Measurements from ENCODE around the gene BSDC1. TPM values are rescaled to one million over a fixed set of nuclear protein-coding genes. Genes with fewer than 3 reads are reported as not detected.

BSDC1 gene
- total RNA-seq, 2 donors from 2014 or later = 47.1 to 49.7 TPM

DNA sequence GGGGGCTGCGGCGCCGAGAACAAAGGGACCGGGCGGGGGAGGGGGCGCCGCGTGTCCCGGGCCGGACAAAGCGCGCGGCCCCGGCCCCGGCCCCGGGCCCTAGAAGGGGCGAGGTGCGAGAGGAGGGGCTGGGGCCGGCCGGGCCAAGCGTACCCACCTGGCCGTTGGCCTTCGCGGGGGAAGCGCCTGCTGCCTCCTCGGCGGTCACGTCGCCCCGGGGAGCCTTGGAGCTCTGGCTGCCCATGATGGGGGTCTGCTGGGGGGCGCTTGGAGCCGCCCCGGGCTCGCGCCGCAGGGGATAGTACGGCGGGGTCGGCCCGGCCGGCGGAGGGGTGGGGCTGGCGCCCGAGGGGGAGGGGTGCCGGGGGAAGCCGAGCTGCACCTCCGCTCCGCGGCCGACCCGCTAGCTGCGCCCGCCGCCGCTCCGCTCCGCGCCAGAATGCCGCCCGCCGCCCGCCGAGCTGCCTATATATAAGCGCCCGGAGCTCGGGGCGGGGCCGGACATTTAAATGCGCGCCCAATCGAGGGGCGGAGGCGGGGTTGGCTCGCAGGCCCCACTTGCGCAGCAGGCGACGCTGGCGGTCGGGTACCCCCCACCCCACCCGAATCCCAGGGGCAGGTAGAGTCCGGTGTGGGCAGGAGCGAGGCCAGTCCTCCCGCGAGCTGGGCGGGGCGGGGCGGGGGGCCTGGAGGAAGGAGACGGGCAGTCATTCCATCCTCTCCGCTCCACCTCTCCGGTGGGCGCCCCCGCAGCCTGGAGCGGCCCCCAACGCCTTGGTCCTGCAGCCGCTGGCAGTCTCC lies 58.3 kb downstream of the BSDC1 start, which contains the start of gene MARCKSL1:
TSS of gene MARCKSL1 (minus strand) at position 444 of the 801 bp plus-strand sequence. CDS start at position 244, 200 bp downstream.
- Histone ChIP-seq H3K9me3 (no peaks in the 10 kb centered on the region), H3K36me3 (peaks cover 15% of the 10 kb centered on the region), H3K4me3 (peak within 1 kb of the TSS; percentile 57 to 68), H3K4me1 (peaks cover 0 to 44% of the 10 kb centered on the region in 2 donors), H3K27me3 (no peaks in the 10 kb centered on the region), H3K27ac (peak within 1 kb of the TSS; percentile 64 to 68)
- peak; percentile 85 for DNase-seq (ENCODE audit: low spot score)
- TF ChIP-seq, protein P1, sequence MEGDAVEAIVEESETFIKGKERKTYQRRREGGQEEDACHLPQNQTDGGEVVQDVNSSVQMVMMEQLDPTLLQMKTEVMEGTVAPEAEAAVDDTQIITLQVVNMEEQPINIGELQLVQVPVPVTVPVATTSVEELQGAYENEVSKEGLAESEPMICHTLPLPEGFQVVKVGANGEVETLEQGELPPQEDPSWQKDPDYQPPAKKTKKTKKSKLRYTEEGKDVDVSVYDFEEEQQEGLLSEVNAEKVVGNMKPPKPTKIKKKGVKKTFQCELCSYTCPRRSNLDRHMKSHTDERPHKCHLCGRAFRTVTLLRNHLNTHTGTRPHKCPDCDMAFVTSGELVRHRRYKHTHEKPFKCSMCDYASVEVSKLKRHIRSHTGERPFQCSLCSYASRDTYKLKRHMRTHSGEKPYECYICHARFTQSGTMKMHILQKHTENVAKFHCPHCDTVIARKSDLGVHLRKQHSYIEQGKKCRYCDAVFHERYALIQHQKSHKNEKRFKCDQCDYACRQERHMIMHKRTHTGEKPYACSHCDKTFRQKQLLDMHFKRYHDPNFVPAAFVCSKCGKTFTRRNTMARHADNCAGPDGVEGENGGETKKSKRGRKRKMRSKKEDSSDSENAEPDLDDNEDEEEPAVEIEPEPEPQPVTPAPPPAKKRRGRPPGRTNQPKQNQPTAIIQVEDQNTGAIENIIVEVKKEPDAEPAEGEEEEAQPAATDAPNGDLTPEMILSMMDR (IDR thresholded peaks at IDR 0.05) = no peak

DNA sequence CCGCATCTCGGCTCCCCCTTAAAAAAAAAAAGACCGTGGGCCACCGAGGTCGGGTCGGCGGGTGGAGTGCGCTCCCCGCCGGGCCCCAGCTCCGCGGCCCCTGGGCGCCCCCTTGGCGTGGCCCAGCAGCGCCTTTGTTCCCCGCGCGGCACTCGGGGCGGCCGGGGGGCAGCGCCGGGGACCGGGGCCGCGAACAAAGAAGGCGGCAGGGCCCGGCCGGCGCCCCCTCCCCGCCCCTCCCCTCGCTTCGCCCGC lies 58.8 kb downstream of the BSDC1 start:
- TF ChIP-seq, protein P1 (IDR thresholded peaks at IDR 0.05) = no peak
- peaks cover 0 to 44% of the 10 kb centered on the region in 2 donors for H3K4me1 ChIP-seq
- peak overlapping the region; percentile 57 to 68 for H3K4me3 ChIP-seq
- peak overlapping the region; percentile 64 to 68 for H3K27ac ChIP-seq
- peaks cover 15% of the 10 kb centered on the region for H3K36me3 ChIP-seq
- no peak for DNase-seq (ENCODE audit: low spot score)
- H3K9me3 ChIP-seq = no peaks in the 10 kb centered on the region
- H3K27me3 ChIP-seq = no peaks in the 10 kb centered on the region

DNA sequence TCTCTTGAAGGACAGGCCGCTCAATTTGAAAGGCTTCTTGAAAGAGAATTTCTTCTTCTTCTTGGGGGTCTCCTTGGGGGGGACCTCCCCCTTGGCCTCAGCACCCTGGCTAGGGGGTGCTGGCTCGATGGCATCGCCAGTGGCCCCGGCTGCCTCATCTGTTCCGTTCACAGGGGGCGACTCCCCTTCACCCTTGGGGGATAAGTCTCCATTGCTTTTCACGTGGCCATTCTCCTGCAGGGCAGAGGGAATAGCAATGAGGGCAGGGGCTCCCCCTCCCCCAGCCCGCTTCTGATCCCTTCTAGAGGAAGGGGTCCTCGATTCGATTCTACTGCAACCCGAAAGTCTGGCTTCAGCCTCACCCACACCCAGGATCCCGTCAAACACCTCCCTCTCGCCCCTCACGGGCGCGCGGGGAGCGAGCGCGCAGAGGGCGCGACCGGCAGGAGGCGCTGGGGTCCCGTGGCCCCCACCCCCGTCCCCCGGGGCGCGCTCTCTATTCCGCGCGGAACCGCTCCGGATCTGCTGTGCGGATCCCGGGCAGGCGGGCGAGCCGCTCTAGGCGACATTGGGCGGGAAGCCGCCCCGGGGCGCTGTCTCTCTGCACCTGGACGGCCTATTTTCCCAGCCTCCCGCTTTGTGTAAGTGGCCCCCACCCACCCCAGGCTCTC lies 59.2 kb downstream of the BSDC1 start:
- peak overlapping the region; percentile 57 to 68 for H3K4me3 ChIP-seq
- TF ChIP-seq, protein P1 (IDR thresholded peaks at IDR 0.05) = peak; percentile 74 to 85
- H3K36me3 ChIP-seq = peaks cover 15% of the 10 kb centered on the region
- DNase-seq (ENCODE audit: low spot score) = no peak
- H3K27ac ChIP-seq = peak overlapping the region; percentile 64 to 68
- no peaks in the 10 kb centered on the region for H3K9me3 ChIP-seq
- peaks cover 0 to 44% of the 10 kb centered on the region in 2 donors for H3K4me1 ChIP-seq
- H3K27me3 ChIP-seq = no peaks in the 10 kb centered on the region

DNA sequence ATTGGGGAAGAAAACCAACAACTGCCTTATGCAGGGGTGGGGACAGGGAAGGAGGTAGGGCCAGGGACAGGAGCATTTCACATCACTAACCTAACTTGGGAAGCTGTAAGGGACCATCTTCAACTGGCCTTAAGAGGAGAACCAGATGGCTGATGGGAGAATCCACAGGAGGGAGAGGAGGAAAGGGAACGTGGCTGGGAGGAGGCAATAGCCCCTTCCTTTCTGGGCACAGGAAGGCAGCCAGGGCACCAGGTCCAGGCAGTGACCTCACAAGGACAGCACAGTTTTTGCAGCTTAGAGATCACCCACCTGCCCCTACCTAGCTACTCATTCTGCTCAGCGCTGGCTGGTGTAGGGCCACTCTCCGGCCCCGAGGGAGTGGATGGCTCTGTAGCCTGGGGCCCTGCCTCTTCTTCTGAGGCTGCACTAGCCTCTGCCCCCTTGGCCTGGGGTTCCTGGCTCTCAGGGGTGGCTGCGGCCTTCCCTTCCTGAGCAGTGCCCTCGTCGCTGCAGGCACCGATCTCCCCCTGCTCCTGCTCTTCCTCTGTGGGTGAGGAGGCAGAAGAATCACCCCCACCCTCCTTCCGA lies 59.9 kb downstream of the BSDC1 start:
- Histone ChIP-seq H3K36me3 (peaks cover 20% of the 10 kb centered on the region), H3K27ac (no peak overlapping the region), H3K9me3 (no peaks in the 10 kb centered on the region), H3K27me3 (no peaks in the 10 kb centered on the region), H3K4me1 (peaks cover 0 to 44% of the 10 kb centered on the region in 2 donors), H3K4me3 (peak overlapping the region; percentile 57 to 68)
- TF ChIP-seq, protein P1 (IDR thresholded peaks at IDR 0.05) = no peak
- no peak for DNase-seq (ENCODE audit: low spot score)

DNA sequence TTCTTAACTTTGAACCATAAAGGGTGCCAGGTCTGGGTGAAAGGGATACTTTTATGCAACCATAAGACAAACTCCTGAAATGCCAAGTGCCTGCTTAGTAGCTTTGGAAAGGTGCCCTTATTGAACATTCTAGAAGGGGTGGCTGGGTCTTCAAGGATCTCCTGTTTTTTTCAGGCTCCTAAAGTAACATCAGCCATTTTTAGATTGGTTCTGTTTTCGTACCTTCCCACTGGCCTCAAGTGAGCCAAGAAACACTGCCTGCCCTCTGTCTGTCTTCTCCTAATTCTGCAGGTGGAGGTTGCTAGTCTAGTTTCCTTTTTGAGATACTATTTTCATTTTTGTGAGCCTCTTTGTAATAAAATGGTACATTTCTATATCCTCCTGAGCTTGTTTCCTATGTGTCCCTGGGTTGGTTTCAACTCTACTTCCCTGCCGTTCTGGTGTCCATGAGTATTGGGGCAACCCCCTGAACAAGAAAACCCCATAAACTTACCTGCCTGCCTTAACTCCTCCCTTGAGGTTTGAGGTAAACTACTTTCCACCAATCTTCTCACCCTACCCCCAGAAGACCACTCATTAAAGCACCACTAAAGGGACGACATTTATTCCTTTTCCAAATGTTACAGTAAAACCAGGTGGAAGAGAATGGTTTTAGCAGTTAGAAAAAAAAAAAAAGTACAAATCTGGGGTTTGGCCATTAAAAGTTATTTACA lies 60.8 kb downstream of the BSDC1 start:
- H3K9me3 ChIP-seq = no peaks in the 10 kb centered on the region

More for the DNA sequence above, 60.8 kb downstream of the BSDC1 start:
- TF ChIP-seq, protein P1 (IDR thresholded peaks at IDR 0.05) = no peak
- H3K4me1 ChIP-seq = peaks cover 0 to 37% of the 10 kb centered on the region in 2 donors
- no peaks in the 10 kb centered on the region for H3K27me3 ChIP-seq
- no peak overlapping the region for H3K4me3 ChIP-seq
- no peak overlapping the region for H3K27ac ChIP-seq
- H3K36me3 ChIP-seq = peaks cover 29% of the 10 kb centered on the region
- no peak for DNase-seq (ENCODE audit: low spot score)

Measured in right atrium auricular region (tissue), 2 donors.